A673 (cell line): Measurements from ENCODE around the gene ZBTB8OS. TPM values are rescaled to one million over a fixed set of nuclear protein-coding genes. Genes with fewer than 3 reads are reported as not detected.

ENCODE experiments used
- BruUV-seq: library from RNA; stranded (reverse); fragments of 400-500 nt; replicated peaks from 2 replicates; lab custom pipeline; 2021; lab: Mats Ljungman, UMichigan
- CTCF ChIA-PET: fragments of 300-600 bp; sonication (Branson Sonifier 250); formaldehyde crosslinking; loops from one replicate; lab custom pipeline; 2022; ENCODE audit warnings: antibody characterized with exemption; lab: Charles Lee
- POLR2A ChIA-PET: fragments of 300-600 bp; sonication (Branson Sonifier 250); formaldehyde crosslinking; loops from one replicate; lab custom pipeline; 2022; ENCODE audit warnings: antibody characterized with exemption; ENCODE audit not compliant: low non-redundant PET; lab: Charles Lee
- DNase-seq: peaks from one replicate; pipeline ENCODE4 v3.0.0-alpha.2; 2015; ENCODE audit warnings: low spot score
- H3K27ac ChIP-seq: fragments of 200-600 bp; sonication (generic); 2 replicates; pipeline ENCODE4 v1.5.1; 2016; ENCODE audit warnings: mixed run types, low read depth, mild to moderate bottlenecking, mixed read lengths, antibody characterized with exemption, low read length; ENCODE audit not compliant: poor library complexity, severe bottlenecking
- H3K27me3 ChIP-seq: fragments of 200-600 bp; sonication (generic); replicated peaks from 2 replicates; pipeline ENCODE4 v1.6.1; 2017; ENCODE audit warnings: mixed run types, low read depth, mild to moderate bottlenecking, mixed read lengths, antibody characterized with exemption, low read length; ENCODE audit not compliant: insufficient read depth, poor library complexity
- H3K36me3 ChIP-seq: fragments of 200-600 bp; sonication (generic); 2 replicates; pipeline ENCODE4 v1.6.1; 2016; ENCODE audit warnings: mixed run types, mild to moderate bottlenecking, mixed read lengths, antibody characterized with exemption, low read length; ENCODE audit not compliant: insufficient read depth, poor library complexity, severe bottlenecking
- H3K4me1 ChIP-seq: fragments of 200-600 bp; sonication (generic); 2 replicates; pipeline ENCODE4 v1.6.1; 2017; ENCODE audit warnings: mixed run types, mild to moderate bottlenecking, mixed read lengths, antibody characterized with exemption, low read length; ENCODE audit not compliant: insufficient read depth, poor library complexity, severe bottlenecking
- H3K4me3 ChIP-seq: fragments of 200-600 bp; sonication (generic); 2 replicates; pipeline ENCODE4 v1.5.1; 2016; ENCODE audit warnings: low read depth, mixed run types, mild to moderate bottlenecking, mixed read lengths, low read length; ENCODE audit not compliant: poor library complexity, severe bottlenecking
- H3K9me3 ChIP-seq: fragments of 200-600 bp; sonication (generic); 2 replicates; pipeline ENCODE4 v1.6.1; 2016; ENCODE audit warnings: mixed run types, low read depth, mild to moderate bottlenecking, mixed read lengths, antibody characterized with exemption, low read length; ENCODE audit not compliant: poor library complexity, severe bottlenecking
- CTCF ChIP-seq: fragments of 300-800, 200-600 bp; sonication (generic); conservative IDR thresholded peaks from 2 replicates; pipeline ENCODE4 v1.5.1; 2017; ENCODE audit warnings: low read depth, mild to moderate bottlenecking, antibody characterized with exemption, low read length, moderate library complexity, mixed read lengths
- EZH2 ChIP-seq: fragments of 200-600 bp; sonication (generic); IDR thresholded peaks from 2 replicates; pipeline ENCODE4 v1.6.1; 2017; ENCODE audit warnings: borderline replicate concordance, low read depth, mild to moderate bottlenecking, mixed read lengths, antibody characterized with exemption, low read length; ENCODE audit not compliant: poor library complexity, severe bottlenecking
- intact Hi-C: fragments of 100-400 bp; cut with micrococcal nuclease; formaldehyde crosslinking; loops from one replicate; pipeline ENCODE4 v1.10.0; 2022; ENCODE audit not compliant: unreplicated experiment
- total RNA-seq: library from RNA; stranded (reverse); gene quantifications from 2 replicates; pipeline ENCODE4 v1.2.3, GENCODE V29; 2021

ZBTB8OS gene
- total RNA-seq, 1 experiment from 2014 or later = 72.1 TPM

GRCh38 chr1:32623775-32624174 is 26.6 kb downstream of the ZBTB8OS start:
- Histone ChIP-seq H3K4me3 (no peak overlapping the region), H3K27ac (no peak overlapping the region), H3K36me3 (peaks cover 3% of the 10 kb centered on the region), H3K4me1 (no peaks in the 10 kb centered on the region), H3K27me3 (no peaks in the 10 kb centered on the region), H3K9me3 (no peaks in the 10 kb centered on the region)
- ChIA-PET POLR2A (no interaction called here), CTCF (no interaction called here)
- intact Hi-C loops = no loop called here
- DNase-seq = no peak
- no TSS peak for BruUV-seq
- TF ChIP-seq EZH2 = no peak
- no peak for TF ChIP-seq CTCF

GRCh38 chr1:32622806-32623681 is 27.3 kb downstream of the ZBTB8OS start:
- intact Hi-C loops = no loop called here
- BruUV-seq = no TSS peak
- ChIA-PET CTCF (no interaction called here), POLR2A (no interaction called here)
- H3K36me3 ChIP-seq = peaks cover 3% of the 10 kb centered on the region
- H3K9me3 ChIP-seq = no peaks in the 10 kb centered on the region
- no peak for DNase-seq
- H3K27me3 ChIP-seq = no peaks in the 10 kb centered on the region
- TF ChIP-seq EZH2 (no peak), CTCF (no peak)
- no peak overlapping the region for H3K27ac ChIP-seq
- H3K4me3 ChIP-seq = no peak overlapping the region
- H3K4me1 ChIP-seq = no peaks in the 10 kb centered on the region

DNA sequence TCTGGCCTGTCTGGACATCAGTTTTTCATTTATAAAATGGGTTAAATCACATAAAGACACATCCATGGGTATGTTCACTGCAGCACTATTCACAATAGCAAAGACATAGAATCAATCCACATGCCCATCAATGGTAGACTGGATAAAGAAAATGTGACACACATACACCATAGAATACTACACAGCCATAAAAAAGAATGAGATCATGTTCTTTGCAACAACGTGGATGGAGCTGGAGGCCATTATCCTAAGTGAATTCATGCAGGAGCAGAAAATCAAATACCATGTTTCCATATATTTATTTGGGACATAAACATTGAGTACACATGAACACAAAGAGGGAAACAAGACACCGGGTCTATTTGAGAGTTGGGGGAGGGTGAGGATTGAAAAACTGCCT is 28.1 kb downstream of the ZBTB8OS start:
- no peak for DNase-seq
- Histone ChIP-seq H3K27me3 (no peaks in the 10 kb centered on the region), H3K4me1 (no peaks in the 10 kb centered on the region), H3K27ac (no peak overlapping the region), H3K36me3 (peaks cover 3% of the 10 kb centered on the region), H3K4me3 (no peak overlapping the region), H3K9me3 (no peaks in the 10 kb centered on the region)
- TF ChIP-seq EZH2 (no peak), CTCF (no peak)
- intact Hi-C loops = no loop called here
- ChIA-PET POLR2A (no interaction called here), CTCF (no interaction called here)
- BruUV-seq = no TSS peak
